Testis (tissue), 3 donors: ENCODE results near the gene OVCH2. TPM values are rescaled to one million over a fixed set of nuclear protein-coding genes. Genes with fewer than 3 reads are reported as not detected.
"Not testable (repeated sequence)": the region's sequence is repeated elsewhere in the genome, so short reads cannot be mapped to it uniquely, and the experiment has no call there.

Experiments used
- DNase-seq: peaks from one replicate; pipeline ENCODE4 v3.0.0-alpha.2; 2019
- H3K27ac ChIP-seq, 2 donors: fragments of 200-600 bp; sonication (generic); one replicate each; pipeline ENCODE4 v1.5.1; 2019
- H3K27me3 ChIP-seq: fragments of 200-600 bp; sonication (generic); one replicate; pipeline ENCODE4 v1.5.1; 2019
- H3K36me3 ChIP-seq: fragments of 200-600 bp; sonication (generic); one replicate; pipeline ENCODE4 v1.5.1; 2017; ENCODE audit warnings: low read depth; ENCODE audit errors: missing control alignments
- H3K4me1 ChIP-seq: fragments of 200-600 bp; sonication (generic); one replicate; pipeline ENCODE4 v1.5.1; 2019
- H3K4me3 ChIP-seq, 2 donors: fragments of 200-600 bp; sonication (generic); one replicate each; pipeline ENCODE4 v1.5.1; 2017 to 2019
- H3K9me3 ChIP-seq: fragments of 200-600 bp; sonication (generic); one replicate; pipeline ENCODE4 v1.5.1; 2017
- POLR2A ChIP-seq: fragments of 450-650 bp; IDR thresholded peaks from one replicate; pipeline ENCODE4 v1.6.1; 2017; ENCODE audit warnings: antibody characterized with exemption, mild to moderate bottlenecking, moderate library complexity
- WGBS, 2 donors: methylation state at CpG; one replicate each; pipeline ENCODE4 v1.1.5; 2018; 5-methylcytosine and 5-hydroxymethylcytosine counted together
- intact Hi-C: fragments of 100-400 bp; cut with DNase I; formaldehyde crosslinking; loops from one replicate; pipeline ENCODE4 v1.15.1; 2023; ENCODE audit warnings: low total_unique reads
- polyA plus RNA-seq: library from polyadenylated mRNA; stranded (reverse); fragments of 350-450 nt; fragmentation: Illumina TruSeq; extraction: RNeasy Lipid Tissue Mini Kit (QIAGEN cat#74804); gene quantifications from one replicate; pipeline ENCODE4 v1.2.3, GENCODE V29; 2014; ENCODE audit warnings: low read depth, low replicate concordance; ENCODE audit not compliant: insufficient read depth
- total RNA-seq, 2 donors: library from RNA; depleted of rRNA; stranded (reverse); fragments of >200 nt; gene quantifications; one replicate each; pipeline ENCODE4 v1.2.3, GENCODE V29; 2016
- TF ChIP-seq, protein P1 (sequence below), 3 experiments: fragments of 450-650 bp in 2 of 3; fragments of 200-600 bp in 1 of 3; sonication (generic) in 1 of 3; IDR thresholded peaks; one replicate each; pipeline ENCODE4 v1.5.1; 2016 to 2019; ENCODE audit warnings: antibody characterized with exemption in 3 of 3, mild to moderate bottlenecking in 2 of 3, moderate library complexity in 1 of 3

The OVCH2 gene
- total and polyA plus RNA-seq, 3 donors from 2014 or later: 0.39 to 0.80 (median 0.68) TPM

DNA sequence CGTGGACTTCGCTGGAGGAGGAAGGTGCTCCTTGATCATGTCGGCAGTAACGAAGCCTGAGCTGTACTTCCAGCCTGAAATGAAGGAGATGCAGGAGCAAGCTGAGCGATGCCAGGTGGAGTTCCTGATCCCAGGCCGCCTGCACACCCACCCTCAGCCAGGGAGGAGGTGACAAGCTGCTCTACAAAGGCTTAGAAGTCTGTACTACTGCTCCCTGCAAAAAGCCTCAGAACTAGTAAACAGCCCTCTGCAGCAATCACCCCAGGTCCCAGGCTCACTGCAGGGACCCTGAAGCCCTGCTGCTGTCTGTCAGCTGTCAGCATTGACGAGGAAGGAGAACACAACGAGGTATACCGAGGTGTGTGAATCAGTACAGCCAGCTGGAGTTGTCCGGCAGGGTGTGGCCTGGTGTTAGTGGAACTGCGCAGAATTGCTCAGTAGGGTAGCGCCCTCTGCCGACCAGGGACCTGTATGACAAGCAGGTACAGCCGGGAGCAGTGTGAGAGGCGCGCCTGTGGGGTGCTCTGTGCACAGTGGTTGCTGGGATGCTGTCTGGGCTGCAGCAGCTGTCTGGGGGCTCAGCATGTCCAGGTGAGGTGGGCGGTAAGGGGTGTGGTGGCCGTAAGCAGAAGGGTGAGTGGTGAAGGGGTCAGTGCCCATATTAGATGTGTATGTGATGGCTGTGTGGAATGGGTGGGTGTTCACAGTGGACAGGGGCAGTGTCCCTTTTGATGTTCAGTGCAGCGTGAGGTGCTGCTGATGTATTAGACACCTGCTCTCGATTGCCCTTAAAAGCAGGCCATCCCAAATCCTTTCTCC lies 40.6 kb downstream of the OVCH2 start:
- Histone ChIP-seq H3K9me3 (no peaks in the 10 kb centered on the region), H3K4me1 (peaks cover 4% of the 10 kb centered on the region), H3K36me3 (no peaks in the 10 kb centered on the region), H3K27ac (no peak overlapping the region), H3K27me3 (no peaks in the 10 kb centered on the region), H3K4me3 (no peak overlapping the region)
- DNase-seq: peak; percentile 75
- TF ChIP-seq, protein P1, sequence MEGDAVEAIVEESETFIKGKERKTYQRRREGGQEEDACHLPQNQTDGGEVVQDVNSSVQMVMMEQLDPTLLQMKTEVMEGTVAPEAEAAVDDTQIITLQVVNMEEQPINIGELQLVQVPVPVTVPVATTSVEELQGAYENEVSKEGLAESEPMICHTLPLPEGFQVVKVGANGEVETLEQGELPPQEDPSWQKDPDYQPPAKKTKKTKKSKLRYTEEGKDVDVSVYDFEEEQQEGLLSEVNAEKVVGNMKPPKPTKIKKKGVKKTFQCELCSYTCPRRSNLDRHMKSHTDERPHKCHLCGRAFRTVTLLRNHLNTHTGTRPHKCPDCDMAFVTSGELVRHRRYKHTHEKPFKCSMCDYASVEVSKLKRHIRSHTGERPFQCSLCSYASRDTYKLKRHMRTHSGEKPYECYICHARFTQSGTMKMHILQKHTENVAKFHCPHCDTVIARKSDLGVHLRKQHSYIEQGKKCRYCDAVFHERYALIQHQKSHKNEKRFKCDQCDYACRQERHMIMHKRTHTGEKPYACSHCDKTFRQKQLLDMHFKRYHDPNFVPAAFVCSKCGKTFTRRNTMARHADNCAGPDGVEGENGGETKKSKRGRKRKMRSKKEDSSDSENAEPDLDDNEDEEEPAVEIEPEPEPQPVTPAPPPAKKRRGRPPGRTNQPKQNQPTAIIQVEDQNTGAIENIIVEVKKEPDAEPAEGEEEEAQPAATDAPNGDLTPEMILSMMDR (IDR thresholded peaks at IDR 0.05): peak; percentile 59 to 70 (median 68)
- no peak for TF ChIP-seq POLR2A
- WGBS, 2 donors: 72 to 74% methylated on average over 17 to 20 of the region's 20 CpGs
- intact Hi-C loops: no loop called here

DNA sequence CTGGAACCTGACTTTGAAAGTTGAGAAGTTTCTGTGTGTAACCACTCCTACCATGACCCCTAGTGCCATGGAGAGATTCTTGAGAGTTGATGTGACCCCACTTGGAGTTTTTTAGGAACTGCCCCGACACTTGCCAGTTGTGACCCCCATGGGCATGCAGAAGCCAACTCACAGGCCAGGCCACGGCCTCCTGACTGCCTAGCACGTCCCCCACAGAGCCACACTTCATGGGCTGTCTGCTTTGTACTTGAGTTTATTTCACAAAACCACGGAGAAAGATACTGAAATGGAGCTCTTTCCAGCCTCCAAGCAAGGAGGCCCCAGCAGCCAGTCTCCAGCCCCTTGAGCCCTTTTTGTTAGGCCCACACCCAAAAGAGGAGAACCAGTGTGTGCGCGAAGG lies 41.4 kb downstream of the OVCH2 start:
- intact Hi-C loops: no loop called here
- Histone ChIP-seq H3K27ac (no peak overlapping the region), H3K9me3 (no peaks in the 10 kb centered on the region), H3K4me1 (peaks cover 4% of the 10 kb centered on the region), H3K36me3 (no peaks in the 10 kb centered on the region), H3K27me3 (no peaks in the 10 kb centered on the region), H3K4me3 (no peak overlapping the region)
- no peak for TF ChIP-seq POLR2A
- TF ChIP-seq, protein P1 (IDR thresholded peaks at IDR 0.05): no peak
- DNase-seq: no peak
- WGBS, 2 donors: 92 to 95% methylated on average over 5 to 6 of the region's 6 CpGs

DNA sequence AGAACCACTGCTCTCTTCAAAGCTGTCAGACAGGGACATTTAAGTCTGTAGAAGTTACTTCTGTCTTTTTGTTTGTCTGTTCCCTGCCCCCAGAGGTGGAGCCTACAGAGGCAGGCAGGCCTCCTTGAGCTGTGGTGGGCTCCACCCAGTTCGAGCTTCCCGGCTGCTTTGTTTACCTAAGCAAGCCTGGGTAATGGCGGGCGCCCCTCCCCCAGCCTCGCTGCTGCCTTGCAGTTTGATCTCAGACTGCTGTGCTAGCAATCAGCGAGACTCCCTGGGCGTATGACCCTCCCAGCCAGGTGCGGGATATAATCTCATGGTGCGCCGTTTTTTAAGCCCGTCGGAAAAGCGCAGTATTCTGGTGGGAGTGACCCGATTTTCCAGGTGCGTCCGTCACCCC lies 42.7 kb downstream of the OVCH2 start:
- DNase-seq, intact Hi-C loops, H3K27me3 ChIP-seq, H3K36me3 ChIP-seq, H3K4me1 ChIP-seq, H3K27ac ChIP-seq, H3K4me3 ChIP-seq, H3K9me3 ChIP-seq: not testable (repeated sequence)
- WGBS, 2 donors: 70 to 79% methylated on average over 8 to 12 of the region's 16 CpGs

DNA sequence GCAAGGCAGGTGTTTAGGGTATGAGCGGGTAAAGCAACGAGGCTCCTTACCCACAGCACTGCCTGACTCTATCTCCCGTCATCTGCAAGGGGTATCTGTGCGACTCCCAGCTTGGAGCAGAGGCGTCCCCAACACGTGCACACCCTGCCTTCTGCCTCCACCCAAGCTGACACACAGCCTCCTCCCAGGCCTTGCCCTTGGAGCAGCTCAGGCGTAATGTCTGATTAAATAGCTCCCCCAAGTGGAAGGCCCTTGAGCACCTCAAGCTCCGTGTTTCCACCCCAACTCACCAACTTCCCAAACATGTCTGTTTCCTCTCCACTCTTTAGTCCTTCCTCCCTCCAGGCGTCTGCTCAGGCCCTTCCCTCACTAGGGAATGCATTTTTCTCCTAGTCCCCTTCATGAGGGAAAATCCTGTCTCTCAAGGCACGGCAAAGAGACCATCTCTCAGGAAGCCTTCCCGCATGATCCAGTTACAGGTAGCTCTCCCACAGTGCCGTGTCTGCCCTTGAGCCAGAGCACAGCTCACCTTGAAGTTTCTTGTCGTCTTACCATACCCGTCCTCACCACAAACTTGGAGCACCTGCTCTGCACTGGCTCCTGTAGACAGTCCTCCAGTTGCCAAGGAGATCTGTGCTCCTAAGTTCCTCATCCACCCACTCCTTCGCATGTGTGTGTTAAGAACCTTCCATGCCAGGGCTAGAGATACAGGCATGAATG lies 48.8 kb downstream of the OVCH2 start:
- intact Hi-C loops: loop anchor here (5.0 kb wide), 1 partner anchor 80 kb away; no protein-coding TSS in a partner anchor
- Histone ChIP-seq H3K36me3 (no peaks in the 10 kb centered on the region), H3K27ac (peak overlapping the region in 1 of 2 donors; percentile 60), H3K27me3 (no peaks in the 10 kb centered on the region), H3K4me3 (no peak overlapping the region), H3K9me3 (no peaks in the 10 kb centered on the region), H3K4me1 (peaks cover 17% of the 10 kb centered on the region)
- 55 to 65% methylated on average over 15 of the region's 15 CpGs for WGBS, 2 donors
- no peak for TF ChIP-seq POLR2A
- TF ChIP-seq, protein P1 (IDR thresholded peaks at IDR 0.05): peak in 2 of 3 experiments; percentile 57 to 60
- DNase-seq: peak; percentile 85

DNA sequence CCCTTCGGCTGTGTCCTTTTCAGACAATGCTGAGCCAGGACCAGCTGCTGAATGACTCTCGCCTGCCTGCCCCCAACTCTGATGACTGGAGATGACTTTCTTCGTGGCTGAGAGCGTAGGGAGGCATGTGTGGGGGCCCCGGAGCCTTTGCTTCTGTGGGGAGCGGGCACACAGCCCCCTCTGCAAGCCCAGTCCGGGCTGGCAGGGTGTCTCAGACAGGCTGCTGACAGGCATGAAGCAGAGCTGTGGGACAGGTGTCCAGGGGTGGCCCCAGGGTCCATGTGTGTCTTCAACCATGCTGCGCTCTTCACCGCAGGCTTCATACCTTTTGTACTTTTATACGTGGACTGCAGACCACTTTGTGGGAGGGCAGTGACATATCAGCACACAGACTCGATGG lies 49.6 kb downstream of the OVCH2 start:
- WGBS, 2 donors: 78 to 79% methylated on average over 8 to 11 of the region's 11 CpGs
- peak overlapping the region; percentile 22 to 60 for H3K27ac ChIP-seq

More for the DNA sequence above, 49.6 kb downstream of the OVCH2 start:
- TF ChIP-seq, protein P1 (IDR thresholded peaks at IDR 0.05): no peak
- TF ChIP-seq POLR2A: no peak
- Histone ChIP-seq H3K4me1 (peaks cover 17% of the 10 kb centered on the region), H3K4me3 (no peak overlapping the region), H3K36me3 (no peaks in the 10 kb centered on the region), H3K9me3 (no peaks in the 10 kb centered on the region), H3K27me3 (no peaks in the 10 kb centered on the region)
- DNase-seq: no peak
- intact Hi-C loops: loop anchor here (5.0 kb wide), 1 partner anchor 79 kb away; no protein-coding TSS in a partner anchor
